ENCODE results near the gene CCN2. TPM values are rescaled to one million over a fixed set of nuclear protein-coding genes. Genes with fewer than 3 reads are reported as not detected.
"Not testable (repeated sequence)": the region's sequence is repeated elsewhere in the genome, so short reads cannot be mapped to it uniquely, and the experiment has no call there.

Gene CCN2
- total RNA-seq, 1 donor from 2014 or later = 33.5 TPM

DNA sequence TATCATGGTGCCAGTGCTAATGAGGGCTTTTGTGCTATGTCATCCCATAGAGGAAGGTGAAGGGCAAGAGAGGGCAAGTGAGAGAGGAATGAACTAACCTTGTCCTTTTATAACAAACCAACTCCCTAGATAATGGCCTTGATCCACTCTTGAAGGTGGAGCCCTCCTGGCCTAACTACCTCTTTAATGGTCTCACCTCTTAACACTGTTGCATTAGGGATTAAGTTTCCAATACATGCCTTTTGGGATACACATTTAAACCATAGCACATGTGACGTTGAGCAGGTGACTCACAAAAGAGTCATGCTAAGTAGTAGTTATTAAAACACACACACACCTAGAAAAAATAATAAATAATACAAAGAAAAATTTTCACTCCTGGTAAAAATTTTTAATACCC is 36.9 kb downstream of the CCN2 start:
- no peak for DNase-seq (ENCODE audit: low spot score, unreplicated experiment)
- Mint-ChIP-seq H3K36me3 (ENCODE audit: insufficient read depth) (no peaks in the 10 kb centered on the region), H3K27me3 (peaks cover 3% of the 10 kb centered on the region), H3K9me3 (ENCODE audit: low read depth) (no peaks in the 10 kb centered on the region), H3K4me3 (ENCODE audit: low read depth) (no peak overlapping the region), H3K4me1 (ENCODE audit: low read depth) (no peaks in the 10 kb centered on the region), H3K27ac (no peak overlapping the region)
- TF ChIP-seq, protein P1, sequence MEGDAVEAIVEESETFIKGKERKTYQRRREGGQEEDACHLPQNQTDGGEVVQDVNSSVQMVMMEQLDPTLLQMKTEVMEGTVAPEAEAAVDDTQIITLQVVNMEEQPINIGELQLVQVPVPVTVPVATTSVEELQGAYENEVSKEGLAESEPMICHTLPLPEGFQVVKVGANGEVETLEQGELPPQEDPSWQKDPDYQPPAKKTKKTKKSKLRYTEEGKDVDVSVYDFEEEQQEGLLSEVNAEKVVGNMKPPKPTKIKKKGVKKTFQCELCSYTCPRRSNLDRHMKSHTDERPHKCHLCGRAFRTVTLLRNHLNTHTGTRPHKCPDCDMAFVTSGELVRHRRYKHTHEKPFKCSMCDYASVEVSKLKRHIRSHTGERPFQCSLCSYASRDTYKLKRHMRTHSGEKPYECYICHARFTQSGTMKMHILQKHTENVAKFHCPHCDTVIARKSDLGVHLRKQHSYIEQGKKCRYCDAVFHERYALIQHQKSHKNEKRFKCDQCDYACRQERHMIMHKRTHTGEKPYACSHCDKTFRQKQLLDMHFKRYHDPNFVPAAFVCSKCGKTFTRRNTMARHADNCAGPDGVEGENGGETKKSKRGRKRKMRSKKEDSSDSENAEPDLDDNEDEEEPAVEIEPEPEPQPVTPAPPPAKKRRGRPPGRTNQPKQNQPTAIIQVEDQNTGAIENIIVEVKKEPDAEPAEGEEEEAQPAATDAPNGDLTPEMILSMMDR (IDR thresholded peaks at IDR 0.05; ENCODE audit: unreplicated experiment) = no peak

DNA sequence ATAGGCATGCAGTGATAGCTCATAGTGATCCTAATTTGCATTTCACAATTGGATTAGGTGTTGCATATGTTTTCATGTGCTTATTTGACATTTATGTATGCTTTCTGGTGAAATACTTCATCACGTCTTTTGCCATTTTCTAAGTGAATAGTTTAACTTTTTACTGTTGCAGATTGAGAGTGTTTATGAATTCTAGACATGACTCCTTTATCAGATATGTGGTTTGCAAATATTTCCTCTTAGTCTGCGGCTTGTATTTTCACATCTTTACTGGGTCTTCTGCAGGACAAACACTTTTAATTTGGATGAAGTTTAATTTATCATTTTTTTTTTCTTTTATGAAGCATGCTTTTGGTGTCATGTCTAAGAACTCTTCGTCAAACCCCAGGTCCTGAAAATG is 39.2 kb downstream of the CCN2 start:
- H3K9me3 Mint-ChIP-seq (ENCODE audit: low read depth) = no peaks in the 10 kb centered on the region
- no peaks in the 10 kb centered on the region for H3K4me1 Mint-ChIP-seq (ENCODE audit: low read depth)
- TF ChIP-seq, protein P1 (IDR thresholded peaks at IDR 0.05; ENCODE audit: unreplicated experiment) = no peak
- H3K27me3 Mint-ChIP-seq = peaks cover 10% of the 10 kb centered on the region
- no peaks in the 10 kb centered on the region for H3K36me3 Mint-ChIP-seq (ENCODE audit: insufficient read depth)
- H3K4me3 Mint-ChIP-seq (ENCODE audit: low read depth) = no peak overlapping the region
- no peak for DNase-seq (ENCODE audit: low spot score, unreplicated experiment)
- no peak overlapping the region for H3K27ac Mint-ChIP-seq

DNA sequence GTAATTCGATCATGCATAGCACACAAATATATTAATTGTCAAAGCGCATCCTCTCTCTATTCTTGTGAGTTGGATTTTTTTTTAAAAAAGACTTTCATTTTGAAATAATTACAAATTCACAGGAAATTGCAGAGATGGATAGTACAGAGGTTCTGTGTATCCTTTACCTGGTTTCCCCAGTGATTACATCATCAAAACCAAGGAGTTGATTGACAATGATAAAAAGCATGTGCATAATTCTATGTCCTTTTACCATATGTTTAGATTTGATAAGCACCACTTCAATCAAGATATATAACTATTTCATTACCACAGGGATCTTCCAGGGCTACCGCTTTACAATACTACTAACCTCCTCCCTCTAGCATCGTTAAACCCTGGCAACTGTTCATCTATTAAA is 40.2 kb downstream of the CCN2 start:
- Mint-ChIP-seq H3K4me1 (ENCODE audit: low read depth) (no peaks in the 10 kb centered on the region), H3K9me3 (ENCODE audit: low read depth) (no peaks in the 10 kb centered on the region), H3K27me3 (peaks cover 15% of the 10 kb centered on the region), H3K4me3 (ENCODE audit: low read depth) (no peak overlapping the region), H3K36me3 (ENCODE audit: insufficient read depth) (no peaks in the 10 kb centered on the region), H3K27ac (no peak overlapping the region)
- DNase-seq (ENCODE audit: low spot score, unreplicated experiment) = no peak
- TF ChIP-seq, protein P1 (IDR thresholded peaks at IDR 0.05; ENCODE audit: unreplicated experiment) = no peak

DNA sequence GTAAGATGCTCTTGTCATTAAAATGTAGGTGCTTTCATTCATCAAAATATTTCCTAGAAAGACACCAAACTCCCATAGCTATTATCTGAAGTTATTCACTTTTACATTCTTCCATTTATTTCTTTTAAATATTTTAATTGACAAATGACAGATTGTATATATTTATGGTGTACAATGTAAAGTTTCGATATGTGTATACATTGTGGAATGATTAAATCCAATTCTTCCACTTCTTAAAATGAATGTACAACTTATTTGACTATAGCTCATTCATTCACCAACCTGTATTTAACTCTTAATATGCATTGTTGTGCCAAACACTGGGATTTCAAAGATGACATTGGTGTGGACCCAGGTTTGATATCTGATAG is 41.0 kb downstream of the CCN2 start:
- Mint-ChIP-seq H3K27ac (no peak overlapping the region), H3K4me1 (ENCODE audit: low read depth) (no peaks in the 10 kb centered on the region), H3K9me3 (ENCODE audit: low read depth) (no peaks in the 10 kb centered on the region), H3K36me3 (ENCODE audit: insufficient read depth) (no peaks in the 10 kb centered on the region), H3K27me3 (peaks cover 23% of the 10 kb centered on the region), H3K4me3 (ENCODE audit: low read depth) (no peak overlapping the region)
- no peak for DNase-seq (ENCODE audit: low spot score, unreplicated experiment)
- TF ChIP-seq, protein P1 (IDR thresholded peaks at IDR 0.05; ENCODE audit: unreplicated experiment) = no peak

DNA sequence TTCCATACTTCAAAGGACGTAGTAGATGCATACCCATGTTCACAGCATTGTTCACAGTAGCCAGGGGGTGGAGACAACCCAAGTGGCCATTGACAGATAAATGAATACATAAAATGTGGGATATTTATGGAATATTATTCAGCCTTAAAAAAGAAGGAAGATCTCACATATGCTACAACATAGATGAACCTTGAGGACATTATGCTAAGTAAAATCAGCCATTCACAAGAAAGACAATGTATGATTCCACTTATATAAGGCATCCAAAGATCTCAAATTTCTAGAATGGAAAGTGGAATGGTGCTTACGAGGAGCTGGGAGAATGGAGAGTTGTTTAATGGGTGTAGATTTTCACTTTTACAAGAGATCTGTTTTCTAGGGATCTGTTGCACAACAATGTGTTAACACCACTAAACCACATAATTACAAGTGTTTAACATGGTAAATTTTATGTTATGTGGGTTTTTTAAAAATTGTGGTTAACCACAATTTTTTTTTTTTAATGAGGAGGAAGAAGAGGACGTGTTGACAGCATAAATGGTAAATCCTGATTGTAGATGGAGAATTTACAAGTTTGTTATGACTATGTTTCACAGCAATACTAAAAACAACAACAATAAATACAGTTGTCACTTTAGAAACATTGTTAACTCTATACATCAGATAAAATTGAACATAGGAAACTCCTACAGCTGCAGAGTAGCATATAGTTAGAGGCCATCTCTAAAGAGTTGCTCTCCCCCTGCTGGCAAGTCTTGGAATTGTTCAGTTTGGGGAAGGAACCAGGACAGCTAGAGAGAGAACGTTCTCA is 41.6 kb downstream of the CCN2 start:
- Mint-ChIP-seq H3K27ac (no peak overlapping the region), H3K36me3 (ENCODE audit: insufficient read depth) (no peaks in the 10 kb centered on the region), H3K4me3 (ENCODE audit: low read depth) (no peak overlapping the region), H3K4me1 (ENCODE audit: low read depth) (no peaks in the 10 kb centered on the region), H3K27me3 (peaks cover 29% of the 10 kb centered on the region), H3K9me3 (ENCODE audit: low read depth) (no peaks in the 10 kb centered on the region)
- DNase-seq (ENCODE audit: low spot score, unreplicated experiment) = peak; percentile 56
- TF ChIP-seq, protein P1 (IDR thresholded peaks at IDR 0.05; ENCODE audit: unreplicated experiment) = peak; percentile 87

DNA sequence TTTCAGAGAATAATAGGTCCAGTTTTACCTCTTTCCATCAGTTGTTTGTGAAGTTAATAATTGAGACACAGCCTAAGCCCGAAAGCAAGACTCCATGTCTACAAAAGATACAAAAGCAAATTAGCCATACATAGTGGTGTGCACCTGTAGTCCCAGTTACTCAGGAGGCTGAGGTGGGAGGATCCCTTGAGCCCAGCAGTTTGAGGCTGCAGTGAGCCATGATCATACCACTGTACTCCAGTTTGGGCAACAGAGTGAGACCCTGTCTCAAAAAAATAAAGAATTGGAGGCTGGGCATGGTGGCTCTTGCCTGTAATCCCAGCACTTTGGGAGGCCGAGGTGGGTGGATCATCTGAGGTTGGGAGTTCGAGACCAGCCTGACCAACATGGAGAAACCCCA is 42.4 kb downstream of the CCN2 start:
- not testable (repeated sequence) for H3K4me1 Mint-ChIP-seq (ENCODE audit: low read depth); H3K4me3 Mint-ChIP-seq (ENCODE audit: low read depth)

DNA sequence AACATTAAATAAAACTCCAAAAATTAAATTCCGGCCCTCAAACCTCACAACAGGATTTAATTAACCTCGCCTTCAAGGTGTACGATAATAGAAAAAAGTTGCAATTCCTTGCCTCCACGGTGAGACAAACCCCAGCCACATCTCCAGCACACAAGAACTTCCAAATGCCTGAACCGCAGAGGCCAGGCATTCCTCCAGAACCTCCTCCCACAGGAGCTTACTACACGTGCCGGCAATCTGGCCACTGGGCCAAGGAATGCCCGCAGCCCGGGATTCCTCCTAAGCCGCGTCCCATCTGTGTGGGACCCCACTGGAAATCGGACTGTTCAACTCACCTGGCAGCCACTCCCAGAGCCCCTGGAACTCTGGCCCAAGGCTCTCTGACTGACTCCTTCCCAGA is 47.4 kb downstream of the CCN2 start:
- H3K9me3 Mint-ChIP-seq (ENCODE audit: low read depth); DNase-seq (ENCODE audit: low spot score, unreplicated experiment); H3K27ac Mint-ChIP-seq; H3K36me3 Mint-ChIP-seq (ENCODE audit: insufficient read depth); H3K4me1 Mint-ChIP-seq (ENCODE audit: low read depth); H3K4me3 Mint-ChIP-seq (ENCODE audit: low read depth): not testable (repeated sequence)
- peaks cover 77% of the 10 kb centered on the region for H3K27me3 Mint-ChIP-seq

More for the DNA sequence above, 42.4 kb downstream of the CCN2 start:
- H3K36me3 Mint-ChIP-seq (ENCODE audit: insufficient read depth); DNase-seq (ENCODE audit: low spot score, unreplicated experiment); H3K27ac Mint-ChIP-seq; H3K9me3 Mint-ChIP-seq (ENCODE audit: low read depth): not testable (repeated sequence)
- H3K27me3 Mint-ChIP-seq = peaks cover 37% of the 10 kb centered on the region

DNA sequence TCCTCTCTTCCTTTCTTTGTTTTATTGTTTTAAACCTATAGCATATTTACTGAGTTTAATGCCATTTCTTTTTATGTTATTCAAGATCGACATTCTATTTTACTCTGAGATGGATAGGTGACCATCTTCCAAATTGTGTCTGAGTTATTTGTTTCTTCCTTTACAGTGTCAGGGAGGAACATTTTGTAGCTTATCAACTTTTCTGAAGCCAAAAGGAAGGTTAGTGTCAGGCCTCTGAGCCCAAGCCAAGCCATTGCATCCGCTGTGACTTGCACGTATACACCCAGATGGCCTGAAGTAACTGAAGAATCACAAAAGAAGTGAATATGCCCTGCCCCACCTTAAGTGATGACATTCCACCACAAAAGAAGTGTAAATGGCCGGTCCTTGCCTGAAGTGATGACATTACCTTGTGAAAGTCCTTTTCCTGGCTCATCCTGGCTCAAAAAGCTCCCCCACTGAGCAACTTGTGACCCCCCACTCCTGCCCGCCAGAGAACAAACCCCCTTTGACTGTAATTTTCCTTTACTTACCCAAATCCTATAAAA is 49.8 kb downstream of the CCN2 start:
- H3K27ac Mint-ChIP-seq; H3K36me3 Mint-ChIP-seq (ENCODE audit: insufficient read depth); DNase-seq (ENCODE audit: low spot score, unreplicated experiment); H3K4me3 Mint-ChIP-seq (ENCODE audit: low read depth); H3K4me1 Mint-ChIP-seq (ENCODE audit: low read depth): not testable (repeated sequence)
- Mint-ChIP-seq H3K9me3 (ENCODE audit: low read depth) (peaks cover 12% of the 10 kb centered on the region), H3K27me3 (peaks cover 66% of the 10 kb centered on the region)
